DOHH2 (cell line): ENCODE data around the gene TM4SF4.

Experiments
- H3F3A ChIP-seq: fragments of 200-600 bp; sonication (generic), shearing (Covaris generic); 2 replicates; pipeline ENCODE4 v1.6.0; 2016; ENCODE audit warnings: antibody characterized with exemption, mild to moderate bottlenecking; ENCODE audit not compliant: control insufficient read depth, insufficient read depth
- H3K27ac ChIP-seq: fragments of 200-600 bp; sonication (generic); 2 replicates; pipeline ENCODE4 v1.5.1; 2014; ENCODE audit warnings: low read depth, mild to moderate bottlenecking, low read length, moderate library complexity
- H3K27me3 ChIP-seq: fragments of 200-600 bp; sonication (generic); 2 replicates; pipeline ENCODE4 v1.6.1; 2014; ENCODE audit warnings: mild to moderate bottlenecking, low read length, mixed read lengths; ENCODE audit not compliant: control insufficient read depth
- H3K36me3 ChIP-seq: fragments of 200-600 bp; sonication (generic); 2 replicates; pipeline ENCODE4 v1.6.1; 2014; ENCODE audit warnings: mild to moderate bottlenecking, low read length, moderate library complexity, mixed read lengths; ENCODE audit not compliant: control insufficient read depth
- H3K4me1 ChIP-seq: fragments of 200-600 bp; sonication (generic); 2 replicates; pipeline ENCODE4 v1.6.1; 2014; ENCODE audit warnings: mild to moderate bottlenecking, low read length, mixed read lengths; ENCODE audit not compliant: control insufficient read depth
- H3K4me2 ChIP-seq: fragments of 200-600 bp; sonication (generic); 2 replicates; pipeline ENCODE4 v1.6.0; 2014; ENCODE audit warnings: mild to moderate bottlenecking, low read length, moderate library complexity
- H3K4me3 ChIP-seq: fragments of 200-600 bp; sonication (generic); 2 replicates; pipeline ENCODE4 v1.5.1; 2014; ENCODE audit warnings: mild to moderate bottlenecking, low read length, mixed read lengths
- H3K79me2 ChIP-seq: fragments of 200-600 bp; sonication (generic); 2 replicates; pipeline ENCODE4 v1.6.1; 2014; ENCODE audit warnings: mild to moderate bottlenecking, low read length, mixed read lengths; ENCODE audit not compliant: control insufficient read depth
- H3K9me2 ChIP-seq: fragments of 200-600 bp; sonication (generic); replicated peaks from 2 replicates; pipeline ENCODE4 v1.6.1; 2014; ENCODE audit warnings: mild to moderate bottlenecking, low read length, mixed read lengths; ENCODE audit not compliant: control insufficient read depth
- H3K9me3 ChIP-seq: fragments of 200-600 bp; sonication (generic); 2 replicates; pipeline ENCODE4 v1.6.1; 2014; ENCODE audit warnings: antibody characterized with exemption, low read length, mixed read lengths; ENCODE audit not compliant: control insufficient read depth, insufficient read depth
- H4K20me1 ChIP-seq: fragments of 200-600 bp; sonication (generic); 2 replicates; pipeline ENCODE4 v1.6.0; 2014; ENCODE audit warnings: low read depth, mild to moderate bottlenecking, antibody characterized with exemption, low read length, moderate library complexity; ENCODE audit not compliant: control insufficient read depth, insufficient read depth
- EZH2phosphoT487 ChIP-seq: fragments of 200-600 bp; sonication (generic); IDR thresholded peaks from 2 replicates; pipeline ENCODE4 v1.6.1; 2017; ENCODE audit warnings: borderline replicate concordance, mild to moderate bottlenecking, antibody characterized with exemption, low read length, moderate library complexity, mixed read lengths
- TF ChIP-seq, protein P1 (sequence below): fragments of 200-600 bp; sonication (generic); IDR thresholded peaks from one replicate; pipeline ENCODE4 v1.5.1; 2014; ENCODE audit warnings: antibody characterized with exemption, mild to moderate bottlenecking, low read depth, low read length; ENCODE audit not compliant: poor library complexity, severe bottlenecking

Gene TM4SF4

GRCh38 chr3:149527531-149528339 is 53.2 kb downstream of the TM4SF4 start:
- Histone ChIP-seq H3K9me2 (no peaks in the 10 kb centered on the region), H4K20me1 (no peaks in the 10 kb centered on the region), H3K9me3 (no peaks in the 10 kb centered on the region), H3K4me1 (no peaks in the 10 kb centered on the region), H3K4me2 (no peak overlapping the region), H3K36me3 (no peaks in the 10 kb centered on the region), H3F3A (no peaks in the 10 kb centered on the region), H3K27me3 (no peaks in the 10 kb centered on the region), H3K4me3 (no peak overlapping the region), H3K27ac (no peak overlapping the region), H3K79me2 (no peaks in the 10 kb centered on the region)
- no peak for TF ChIP-seq EZH2phosphoT487
- TF ChIP-seq, protein P1, sequence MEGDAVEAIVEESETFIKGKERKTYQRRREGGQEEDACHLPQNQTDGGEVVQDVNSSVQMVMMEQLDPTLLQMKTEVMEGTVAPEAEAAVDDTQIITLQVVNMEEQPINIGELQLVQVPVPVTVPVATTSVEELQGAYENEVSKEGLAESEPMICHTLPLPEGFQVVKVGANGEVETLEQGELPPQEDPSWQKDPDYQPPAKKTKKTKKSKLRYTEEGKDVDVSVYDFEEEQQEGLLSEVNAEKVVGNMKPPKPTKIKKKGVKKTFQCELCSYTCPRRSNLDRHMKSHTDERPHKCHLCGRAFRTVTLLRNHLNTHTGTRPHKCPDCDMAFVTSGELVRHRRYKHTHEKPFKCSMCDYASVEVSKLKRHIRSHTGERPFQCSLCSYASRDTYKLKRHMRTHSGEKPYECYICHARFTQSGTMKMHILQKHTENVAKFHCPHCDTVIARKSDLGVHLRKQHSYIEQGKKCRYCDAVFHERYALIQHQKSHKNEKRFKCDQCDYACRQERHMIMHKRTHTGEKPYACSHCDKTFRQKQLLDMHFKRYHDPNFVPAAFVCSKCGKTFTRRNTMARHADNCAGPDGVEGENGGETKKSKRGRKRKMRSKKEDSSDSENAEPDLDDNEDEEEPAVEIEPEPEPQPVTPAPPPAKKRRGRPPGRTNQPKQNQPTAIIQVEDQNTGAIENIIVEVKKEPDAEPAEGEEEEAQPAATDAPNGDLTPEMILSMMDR: no peak

DNA sequence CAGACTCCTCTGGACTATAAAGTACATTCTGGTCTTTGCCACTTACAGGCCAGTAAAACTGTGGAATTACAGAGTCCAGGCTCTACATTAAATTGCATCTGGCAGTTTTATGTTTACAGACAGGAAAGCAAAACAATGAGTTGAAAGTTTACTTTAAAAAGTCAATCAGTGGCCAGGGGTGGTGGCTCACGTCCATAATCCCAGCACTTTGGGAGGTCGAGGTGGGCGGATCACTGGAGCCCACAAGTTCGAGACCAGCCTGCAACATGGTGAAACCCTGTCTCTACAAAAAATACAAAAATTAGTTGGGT is 53.8 kb downstream of the TM4SF4 start:
- no peak overlapping the region for H3K27ac ChIP-seq
- H3K36me3 ChIP-seq: no peaks in the 10 kb centered on the region
- no peaks in the 10 kb centered on the region for H3K79me2 ChIP-seq

DNA sequence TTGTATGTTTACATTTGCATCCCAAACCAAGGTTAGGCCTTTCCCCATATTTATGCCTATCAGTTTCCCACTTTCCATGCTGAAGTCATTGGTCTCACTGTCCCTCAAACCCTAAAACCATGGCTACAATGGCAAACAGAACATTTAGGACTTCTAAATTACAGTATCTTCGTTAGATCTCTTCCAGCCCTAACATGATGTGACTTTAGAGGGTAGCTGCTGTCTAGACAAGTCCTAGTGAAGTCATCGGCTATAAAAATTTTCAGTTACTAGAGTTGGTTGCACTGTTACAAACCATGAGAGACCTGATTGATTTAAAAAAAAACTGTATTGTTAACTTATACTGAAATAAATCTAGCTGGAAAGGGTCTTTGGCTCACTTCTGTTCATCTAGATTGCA is 54.6 kb downstream of the TM4SF4 start:
- Histone ChIP-seq H3K9me3 (no peaks in the 10 kb centered on the region), H3K79me2 (no peaks in the 10 kb centered on the region), H3K9me2 (no peaks in the 10 kb centered on the region), H3K4me1 (no peaks in the 10 kb centered on the region), H3K27ac (no peak overlapping the region), H3K4me2 (no peak overlapping the region), H3K4me3 (no peak overlapping the region), H3K27me3 (peaks cover 4% of the 10 kb centered on the region; the same call in 1 of the 2 replicates), H4K20me1 (no peaks in the 10 kb centered on the region), H3F3A (no peaks in the 10 kb centered on the region), H3K36me3 (no peaks in the 10 kb centered on the region)
- TF ChIP-seq EZH2phosphoT487: no peak

More for the DNA sequence above, 53.8 kb downstream of the TM4SF4 start:
- Histone ChIP-seq H3K4me1 (no peaks in the 10 kb centered on the region), H3K9me3 (no peaks in the 10 kb centered on the region), H3K9me2 (no peaks in the 10 kb centered on the region), H3K4me2 (no peak overlapping the region), H3F3A (no peaks in the 10 kb centered on the region), H4K20me1 (no peaks in the 10 kb centered on the region), H3K4me3 (no peak overlapping the region), H3K27me3 (peaks cover 2% of the 10 kb centered on the region; the same call in 1 of the 2 replicates)
- TF ChIP-seq EZH2phosphoT487: no peak
- TF ChIP-seq, protein P1: no peak

GRCh38 chr3:149532489-149533180 is 58.1 kb downstream of the TM4SF4 start:
- Histone ChIP-seq H3K4me3 (no peak overlapping the region), H4K20me1 (no peaks in the 10 kb centered on the region), H3K27me3 (peaks cover 4% of the 10 kb centered on the region), H3K9me3 (no peaks in the 10 kb centered on the region), H3K79me2 (no peaks in the 10 kb centered on the region), H3K36me3 (no peaks in the 10 kb centered on the region), H3K27ac (no peak overlapping the region), H3K9me2 (no peaks in the 10 kb centered on the region), H3K4me1 (no peaks in the 10 kb centered on the region), H3K4me2 (no peak overlapping the region), H3F3A (no peaks in the 10 kb centered on the region)
- TF ChIP-seq EZH2phosphoT487: no peak
- TF ChIP-seq, protein P1: no peak
